Measurements from ENCODE around the gene BCAS3. TPM values are rescaled to one million over a fixed set of nuclear protein-coding genes. Genes with fewer than 3 reads are reported as not detected.

BCAS3 gene
- total RNA-seq, 1 donor from 2014 or later = 64.9 TPM

- Mint-ChIP-seq H3K4me1 (peaks cover 80% of the 10 kb centered on the region), H3K36me3 (no peaks in the 10 kb centered on the region), H3K9me3 (no peaks in the 10 kb centered on the region), H3K27ac (peak overlapping the region; percentile 95), H3K4me3 (no peak overlapping the region), H3K27me3 (ENCODE audit: low read depth) (no peaks in the 10 kb centered on the region)
- no peak for TF ChIP-seq CTCF (IDR thresholded peaks at IDR 0.05; ENCODE audit: unreplicated experiment)
- no peak for DNase-seq (ENCODE audit: low spot score in 2 of 2, unreplicated experiment in 2 of 2)
Measured at GRCh38 chr17:61230972-61231820, 553.5 kb downstream of the BCAS3 start.

GRCh38 chr17:61232871-61233270, 555.2 kb downstream of the BCAS3 start:
- no peak for TF ChIP-seq CTCF (IDR thresholded peaks at IDR 0.05; ENCODE audit: unreplicated experiment)
- Mint-ChIP-seq H3K9me3 (no peaks in the 10 kb centered on the region), H3K36me3 (no peaks in the 10 kb centered on the region), H3K4me3 (no peak overlapping the region), H3K4me1 (peaks cover 75% of the 10 kb centered on the region), H3K27ac (peak overlapping the region; percentile 95), H3K27me3 (ENCODE audit: low read depth) (no peaks in the 10 kb centered on the region)
- no peak for DNase-seq (ENCODE audit: low spot score in 2 of 2, unreplicated experiment in 2 of 2)

GRCh38 chr17:61233991-61234750, 556.5 kb downstream of the BCAS3 start:
- no peak for DNase-seq (ENCODE audit: low spot score in 2 of 2, unreplicated experiment in 2 of 2)
- no peak for TF ChIP-seq CTCF (IDR thresholded peaks at IDR 0.05; ENCODE audit: unreplicated experiment)
- Mint-ChIP-seq H3K9me3 (no peaks in the 10 kb centered on the region), H3K4me3 (no peak overlapping the region), H3K27me3 (ENCODE audit: low read depth) (no peaks in the 10 kb centered on the region), H3K4me1 (peaks cover 75% of the 10 kb centered on the region), H3K27ac (peak overlapping the region; percentile 95), H3K36me3 (no peaks in the 10 kb centered on the region)

GRCh38 chr17:61235001-61235826, 557.6 kb downstream of the BCAS3 start:
- DNase-seq (ENCODE audit: low spot score in 2 of 2, unreplicated experiment in 2 of 2) = no peak
- H3K4me1 Mint-ChIP-seq = peaks cover 82% of the 10 kb centered on the region
- H3K4me3 Mint-ChIP-seq = peak overlapping the region; percentile 18
- no peaks in the 10 kb centered on the region for H3K36me3 Mint-ChIP-seq
- H3K27me3 Mint-ChIP-seq (ENCODE audit: low read depth) = no peaks in the 10 kb centered on the region
- TF ChIP-seq CTCF (IDR thresholded peaks at IDR 0.05; ENCODE audit: unreplicated experiment) = no peak
- peak overlapping the region; percentile 95 for H3K27ac Mint-ChIP-seq
- H3K9me3 Mint-ChIP-seq = no peaks in the 10 kb centered on the region

GRCh38 chr17:61235827-61236197, 558.2 kb downstream of the BCAS3 start:
- H3K4me1 Mint-ChIP-seq = peaks cover 78% of the 10 kb centered on the region
- H3K9me3 Mint-ChIP-seq = no peaks in the 10 kb centered on the region
- DNase-seq (ENCODE audit: low spot score in 2 of 2, unreplicated experiment in 2 of 2) = no peak
- H3K27ac Mint-ChIP-seq = peak overlapping the region; percentile 95
- no peaks in the 10 kb centered on the region for H3K27me3 Mint-ChIP-seq (ENCODE audit: low read depth)
- H3K36me3 Mint-ChIP-seq = no peaks in the 10 kb centered on the region
- H3K4me3 Mint-ChIP-seq = no peak overlapping the region
- no peak for TF ChIP-seq CTCF (IDR thresholded peaks at IDR 0.05; ENCODE audit: unreplicated experiment)
